GM20000 (cell line): ENCODE data around the gene NFIX.

Experiments used
- DNase-seq: peaks from one replicate; pipeline ENCODE4 v3.0.0; 2012; ENCODE audit warnings: low spot score
- CTCF ChIP-seq: IDR thresholded peaks from 2 replicates; pipeline ENCODE4 v1.5.1; 2012; ENCODE audit warnings: mild to moderate bottlenecking, control low read depth; ENCODE audit errors: extremely low read depth, missing control alignments

Gene NFIX

DNA sequence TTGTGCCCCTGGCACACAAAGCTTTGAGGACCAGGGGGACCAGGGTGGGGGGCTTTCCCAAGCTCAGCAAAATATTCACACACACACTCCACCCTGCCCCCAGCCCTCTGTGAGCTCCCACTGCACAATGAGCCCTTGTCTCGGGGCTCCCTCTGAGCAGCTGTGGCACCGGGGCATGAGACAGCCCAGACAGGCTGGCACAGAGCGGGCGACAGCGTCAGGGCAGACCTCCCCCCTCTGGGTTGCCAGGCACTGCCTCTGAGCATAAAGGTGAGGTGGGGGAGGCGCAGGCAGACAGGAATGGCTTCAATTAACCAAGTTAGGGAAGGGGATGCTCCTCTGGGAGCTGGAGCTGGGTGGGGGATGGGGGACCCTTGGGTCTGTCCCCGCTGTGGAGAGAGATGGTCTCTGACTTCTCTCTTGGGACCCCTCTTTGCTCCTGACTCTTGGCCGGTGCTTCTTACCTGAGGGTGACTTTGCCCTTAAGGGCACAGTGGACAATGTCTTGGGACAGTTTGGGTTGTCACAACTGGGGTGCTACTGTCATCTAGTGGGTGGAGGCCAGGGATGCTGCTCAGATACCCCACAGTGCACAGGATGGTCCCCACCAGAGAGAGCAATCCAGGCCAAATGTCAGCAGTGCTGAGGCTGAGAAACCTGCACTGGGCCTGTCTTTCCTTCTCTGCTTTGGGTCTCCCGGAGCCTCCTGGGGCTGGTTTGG lies 77.1 kb downstream of the NFIX start:
- TF ChIP-seq CTCF, result no peak
- no peak for DNase-seq

- DNase-seq, result no peak
- TF ChIP-seq CTCF, result no peak
Observed at GRCh38 chr19:13073263-13073662, 78.0 kb downstream of the NFIX start.

DNA sequence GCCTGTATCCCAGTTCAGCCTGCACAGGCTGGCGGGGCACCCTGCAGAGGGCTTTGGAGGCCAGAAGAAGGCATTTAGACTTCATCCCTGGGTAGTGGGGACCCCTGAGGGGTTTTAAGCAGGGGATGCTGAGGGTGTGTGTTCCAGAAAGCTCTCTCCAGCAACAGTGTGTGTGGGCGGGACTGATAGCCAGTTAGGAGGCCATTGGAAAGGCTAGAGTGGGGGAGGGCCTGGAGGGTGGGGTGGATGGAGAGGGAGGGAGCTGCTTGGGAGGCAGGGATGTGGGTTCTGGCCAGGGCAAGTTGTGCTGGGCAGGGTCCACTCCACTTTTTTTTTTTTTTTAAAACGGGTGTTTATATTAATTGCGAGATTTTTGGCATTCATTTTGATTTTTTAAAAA lies 79.1 kb downstream of the NFIX start:
- no peak for TF ChIP-seq CTCF
- DNase-seq, result no peak

DNA sequence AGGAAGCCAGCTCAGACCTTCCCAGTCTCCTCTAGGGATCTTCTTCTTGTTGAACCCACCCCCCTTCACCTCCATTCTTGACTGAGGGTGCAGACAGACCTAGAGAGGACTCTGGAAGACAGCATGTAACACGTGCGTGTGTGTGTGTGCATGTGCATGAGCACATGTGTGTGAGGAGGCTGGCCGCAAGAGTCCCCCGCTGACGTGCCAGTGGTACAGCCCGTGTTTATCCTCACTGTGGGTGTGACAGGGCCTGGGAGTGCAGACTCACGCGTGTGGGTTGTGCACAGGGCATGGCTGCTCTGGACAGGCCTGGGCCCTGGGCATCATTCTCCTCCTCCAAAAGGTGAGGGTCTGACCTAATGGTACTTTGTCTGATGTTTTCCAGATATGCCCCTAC lies 81.0 kb downstream of the NFIX start:
- no peak for DNase-seq
- no peak for TF ChIP-seq CTCF

DNA sequence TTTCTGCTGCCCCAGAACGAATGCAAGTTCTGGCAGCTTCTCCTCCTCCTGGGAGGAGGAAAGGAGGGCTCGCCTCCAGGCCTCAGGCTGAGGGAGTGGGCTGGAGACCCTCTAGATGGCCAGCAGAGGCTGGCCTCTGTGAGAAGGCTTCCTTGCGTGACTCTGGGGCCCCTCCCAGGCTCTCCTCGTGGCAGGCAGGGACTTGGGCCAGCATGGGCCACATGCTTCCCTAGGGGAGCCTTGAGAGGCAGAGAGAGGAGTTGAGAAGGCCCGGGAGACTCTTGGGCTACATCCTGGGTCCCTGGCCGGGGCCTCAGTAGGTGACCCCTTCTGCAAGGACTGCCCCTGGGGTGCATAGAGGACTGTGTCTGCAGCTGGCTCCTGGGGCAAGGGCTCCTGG lies 81.5 kb downstream of the NFIX start:
- TF ChIP-seq CTCF, result no peak
- no peak for DNase-seq

DNA sequence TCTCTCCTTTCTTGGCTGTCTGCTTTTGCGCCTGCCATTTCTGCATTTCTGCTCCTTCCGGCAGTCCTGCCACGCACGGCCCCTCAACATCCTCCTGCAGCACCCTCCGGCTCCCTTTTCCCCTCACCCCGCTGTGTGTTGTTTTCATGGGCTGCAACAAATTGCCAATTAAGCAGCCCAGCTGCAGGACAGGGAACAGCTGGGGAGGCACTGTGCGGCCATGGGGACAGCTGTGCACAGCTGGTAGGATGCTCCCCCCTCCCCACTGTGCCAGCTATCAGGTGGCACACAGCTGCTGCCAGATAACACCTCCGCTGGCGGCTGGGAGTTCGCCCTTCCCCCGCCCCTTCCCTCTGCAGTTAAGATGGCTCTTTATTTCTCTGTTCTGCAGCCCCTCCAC lies 82.0 kb downstream of the NFIX start:
- DNase-seq, result no peak
- no peak for TF ChIP-seq CTCF

DNA sequence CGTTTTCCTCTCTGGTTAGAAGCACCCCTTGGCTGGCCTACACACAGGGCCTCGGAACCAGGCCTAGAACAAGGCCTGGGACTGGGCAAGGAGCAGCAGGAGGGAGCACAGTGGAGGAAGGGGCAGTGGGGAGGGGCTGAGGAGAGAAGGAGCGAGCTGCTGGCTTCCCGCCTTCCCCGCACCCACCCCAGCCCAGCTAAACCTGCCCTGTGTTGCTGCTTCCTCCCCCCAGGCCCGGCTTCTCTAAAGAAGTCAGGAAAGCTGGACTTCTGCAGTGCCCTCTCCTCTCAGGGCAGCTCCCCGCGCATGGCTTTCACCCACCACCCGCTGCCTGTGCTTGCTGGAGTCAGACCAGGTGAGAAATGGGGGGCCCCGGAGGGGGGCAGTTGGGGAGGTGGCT lies 83.1 kb downstream of the NFIX start:
- TF ChIP-seq CTCF, result no peak
- no peak for DNase-seq
